Measurements from ENCODE around the gene TMEM30B. TPM values are rescaled to one million over a fixed set of nuclear protein-coding genes. Genes with fewer than 3 reads are reported as not detected.

The TMEM30B gene
- total RNA-seq, 6 donors from 2014 or later, result 15.7 to 59.7 (median 26.4) TPM

DNA sequence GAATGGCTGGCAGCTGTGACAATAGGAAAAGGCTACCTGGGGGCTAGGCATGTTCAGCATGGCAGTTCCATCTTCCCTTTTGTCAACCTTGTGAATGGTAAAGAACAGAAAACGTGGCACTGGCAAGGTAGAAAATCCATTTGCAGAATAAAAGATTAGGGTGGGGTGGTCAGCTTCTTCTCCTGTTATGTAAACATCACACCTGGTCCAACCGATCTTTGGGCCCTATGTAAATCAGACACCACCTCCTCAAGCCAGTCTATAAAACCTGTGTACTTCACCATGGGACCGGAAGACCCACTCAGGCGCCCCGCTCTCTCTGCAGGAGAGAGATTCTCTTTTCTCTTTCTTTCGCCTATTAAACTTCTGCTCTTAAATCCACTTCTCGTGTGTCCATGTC, 19.6 kb upstream of the TMEM30B start:
- no peak for ATAC-seq (ENCODE audit: low FRiP score in 2 of 2)
- no peak overlapping the region for H3K4me3 ChIP-seq
- TF ChIP-seq, protein P1, sequence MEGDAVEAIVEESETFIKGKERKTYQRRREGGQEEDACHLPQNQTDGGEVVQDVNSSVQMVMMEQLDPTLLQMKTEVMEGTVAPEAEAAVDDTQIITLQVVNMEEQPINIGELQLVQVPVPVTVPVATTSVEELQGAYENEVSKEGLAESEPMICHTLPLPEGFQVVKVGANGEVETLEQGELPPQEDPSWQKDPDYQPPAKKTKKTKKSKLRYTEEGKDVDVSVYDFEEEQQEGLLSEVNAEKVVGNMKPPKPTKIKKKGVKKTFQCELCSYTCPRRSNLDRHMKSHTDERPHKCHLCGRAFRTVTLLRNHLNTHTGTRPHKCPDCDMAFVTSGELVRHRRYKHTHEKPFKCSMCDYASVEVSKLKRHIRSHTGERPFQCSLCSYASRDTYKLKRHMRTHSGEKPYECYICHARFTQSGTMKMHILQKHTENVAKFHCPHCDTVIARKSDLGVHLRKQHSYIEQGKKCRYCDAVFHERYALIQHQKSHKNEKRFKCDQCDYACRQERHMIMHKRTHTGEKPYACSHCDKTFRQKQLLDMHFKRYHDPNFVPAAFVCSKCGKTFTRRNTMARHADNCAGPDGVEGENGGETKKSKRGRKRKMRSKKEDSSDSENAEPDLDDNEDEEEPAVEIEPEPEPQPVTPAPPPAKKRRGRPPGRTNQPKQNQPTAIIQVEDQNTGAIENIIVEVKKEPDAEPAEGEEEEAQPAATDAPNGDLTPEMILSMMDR (IDR thresholded peaks at IDR 0.05), result no peak
- TF ChIP-seq EP300 (IDR thresholded peaks at IDR 0.05) (no peak), POLR2AphosphoS5 (IDR thresholded peaks at IDR 0.05) (no peak), POLR2A (IDR thresholded peaks at IDR 0.05) (no peak)
- H3K9me3 ChIP-seq, result no peaks in the 10 kb centered on the region
- peaks cover 0 to 7% (median 2%) of the 10 kb centered on the region in 4 donors for H3K4me1 ChIP-seq
- no peaks in the 10 kb centered on the region for H3K36me3 ChIP-seq
- no peak overlapping the region for H3K27ac ChIP-seq
- H3K27me3 ChIP-seq, result no peaks in the 10 kb centered on the region
- no peak for DNase-seq
- WGBS, 2 donors, result 93 to 96% methylated on average over 7 of the region's 7 CpGs

DNA sequence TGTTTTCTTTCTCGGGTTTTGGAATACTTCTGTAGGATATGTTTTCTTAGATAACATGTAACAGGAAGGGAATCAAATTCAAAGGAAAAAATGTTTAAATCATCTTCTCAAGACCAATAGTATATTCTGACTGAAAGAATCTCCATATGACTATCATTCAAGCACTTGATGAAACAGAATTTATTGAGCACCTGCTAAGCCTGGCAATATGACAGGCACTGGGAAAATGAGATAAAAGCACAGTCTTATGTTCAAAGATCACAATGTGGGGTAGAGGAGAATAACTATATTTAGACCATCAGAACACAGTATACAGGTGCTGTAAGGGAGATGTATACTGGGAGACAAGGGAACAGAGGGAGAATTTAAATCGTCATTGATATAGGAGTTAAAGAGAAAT, 19.1 kb upstream of the TMEM30B start:
- no peaks in the 10 kb centered on the region for H3K9me3 ChIP-seq
- H3K36me3 ChIP-seq, result no peaks in the 10 kb centered on the region
- TF ChIP-seq, protein P1 (IDR thresholded peaks at IDR 0.05), result no peak
- TF ChIP-seq POLR2AphosphoS5 (IDR thresholded peaks at IDR 0.05) (no peak), POLR2A (IDR thresholded peaks at IDR 0.05) (no peak), EP300 (IDR thresholded peaks at IDR 0.05) (no peak)
- H3K4me1 ChIP-seq, result peaks cover 0 to 7% (median 2%) of the 10 kb centered on the region in 4 donors
- no peak for DNase-seq
- 21 to 31% methylated on average over 2 of the region's 2 CpGs for WGBS, 2 donors
- no peak overlapping the region for H3K27ac ChIP-seq
- no peaks in the 10 kb centered on the region for H3K27me3 ChIP-seq
- ATAC-seq (ENCODE audit: low FRiP score in 2 of 2), result no peak
- no peak overlapping the region for H3K4me3 ChIP-seq

DNA sequence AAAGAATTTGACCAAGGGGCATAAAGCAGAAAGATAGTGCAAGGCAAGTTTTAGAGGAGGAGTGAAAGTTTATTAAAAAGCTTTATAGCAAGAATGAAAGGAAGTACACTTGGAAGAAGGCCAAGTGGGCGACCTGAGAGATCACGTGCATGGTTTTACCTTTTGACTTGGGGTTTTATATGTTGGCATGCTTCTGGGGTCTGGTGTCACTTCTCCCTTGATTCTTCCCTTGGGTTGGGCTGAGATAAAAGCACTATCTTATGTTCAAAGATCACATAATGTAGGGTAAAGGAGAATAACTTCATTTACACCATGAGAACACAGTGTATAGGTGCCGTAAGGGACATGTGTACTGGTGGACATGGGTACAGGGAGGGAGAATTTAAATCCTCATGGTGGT, 17.7 kb upstream of the TMEM30B start:
- H3K4me3 ChIP-seq, result no peak overlapping the region
- H3K36me3 ChIP-seq, result no peaks in the 10 kb centered on the region
- ATAC-seq (ENCODE audit: low FRiP score in 2 of 2) (no peak), DNase-seq (no peak)
- 42 to 45% methylated on average over 3 of the region's 3 CpGs for WGBS, 2 donors
- peaks cover 0 to 7% (median 2%) of the 10 kb centered on the region in 4 donors for H3K4me1 ChIP-seq
- no peak for TF ChIP-seq POLR2AphosphoS5 (IDR thresholded peaks at IDR 0.05)
- no peaks in the 10 kb centered on the region for H3K9me3 ChIP-seq
- H3K27ac ChIP-seq, result no peak overlapping the region
- H3K27me3 ChIP-seq, result no peaks in the 10 kb centered on the region

DNA sequence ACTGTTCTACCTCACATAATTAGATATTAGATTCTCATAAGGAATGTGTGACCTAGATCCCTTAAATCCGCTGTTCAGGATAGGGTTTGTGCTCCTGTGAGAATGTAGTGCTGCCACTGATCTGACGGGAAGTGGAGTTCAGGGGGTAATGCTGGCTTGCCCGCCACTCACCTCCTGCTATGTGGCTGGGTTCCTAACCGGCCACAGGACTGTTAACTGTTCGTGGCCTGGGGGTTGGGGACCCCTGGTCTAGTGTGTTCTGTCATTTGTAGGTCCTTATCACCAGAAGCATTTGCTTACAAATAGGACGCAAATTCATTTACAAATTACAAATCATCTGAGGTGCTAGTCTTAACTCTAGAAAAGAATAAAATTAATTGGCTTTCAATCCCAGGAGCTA, 16.4 kb upstream of the TMEM30B start:
- ATAC-seq (ENCODE audit: low FRiP score in 2 of 2) (peak in 1 of 2 donors; percentile 26), DNase-seq (no peak)
- Histone ChIP-seq H3K4me3 (no peak overlapping the region), H3K27me3 (no peaks in the 10 kb centered on the region), H3K27ac (no peak overlapping the region), H3K36me3 (no peaks in the 10 kb centered on the region), H3K4me1 (peaks cover 0 to 7% (median 2%) of the 10 kb centered on the region in 4 donors), H3K9me3 (no peaks in the 10 kb centered on the region)
- 70 to 79% methylated on average over 6 of the region's 6 CpGs for WGBS, 2 donors
- TF ChIP-seq, protein P1 (IDR thresholded peaks at IDR 0.05), result no peak
- no peak for TF ChIP-seq POLR2AphosphoS5 (IDR thresholded peaks at IDR 0.05)
- no peak for TF ChIP-seq EP300 (IDR thresholded peaks at IDR 0.05)
- no peak for TF ChIP-seq POLR2A (IDR thresholded peaks at IDR 0.05)

DNA sequence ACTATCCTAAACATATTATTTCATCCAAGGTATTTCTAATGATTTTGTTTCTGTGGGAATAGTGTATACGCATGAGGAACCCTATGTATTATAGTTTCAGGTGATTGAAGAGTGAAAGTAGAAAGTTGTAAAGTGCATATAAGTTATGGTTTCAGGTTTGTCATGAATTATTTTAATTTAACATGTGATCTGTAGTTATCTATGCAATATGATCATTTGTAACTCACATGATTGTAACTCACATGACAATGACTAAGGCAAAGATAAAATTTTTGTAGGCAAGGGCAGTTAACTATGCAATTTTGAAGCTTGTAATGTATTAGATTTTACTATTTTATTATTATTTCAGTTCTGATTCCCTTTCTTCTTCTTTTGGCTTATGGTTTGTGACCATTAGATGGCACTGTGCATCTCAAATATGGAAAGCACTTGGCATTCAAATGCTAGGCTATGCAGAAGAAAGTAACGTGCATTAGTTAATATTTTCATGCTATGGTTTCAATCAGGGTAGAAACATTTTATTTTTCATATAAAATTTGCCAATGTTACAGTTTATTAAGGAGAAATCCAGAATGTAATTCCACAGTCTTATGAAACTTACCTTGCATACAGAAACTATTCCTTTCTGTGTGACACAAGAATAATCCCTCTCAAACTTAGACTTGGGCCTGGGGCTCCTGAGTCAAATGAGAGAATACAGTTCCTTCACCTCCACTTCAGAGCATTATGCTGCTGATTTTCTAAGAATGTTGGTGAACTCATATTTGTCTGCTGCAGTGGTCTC, 15.8 kb upstream of the TMEM30B start:
- ATAC-seq (ENCODE audit: low FRiP score in 2 of 2), result peak in 1 of 2 donors; percentile 66
- Histone ChIP-seq H3K9me3 (no peaks in the 10 kb centered on the region), H3K4me3 (no peak overlapping the region), H3K36me3 (no peaks in the 10 kb centered on the region), H3K4me1 (peaks cover 0 to 7% (median 2%) of the 10 kb centered on the region in 4 donors), H3K27me3 (no peaks in the 10 kb centered on the region), H3K27ac (no peak overlapping the region)
- TF ChIP-seq, protein P1 (IDR thresholded peaks at IDR 0.05), result peak; percentile 30 to 63 (median 52)
- TF ChIP-seq POLR2AphosphoS5 (IDR thresholded peaks at IDR 0.05), result no peak
- WGBS, 2 donors, result 34 to 36% methylated on average over 2 of the region's 2 CpGs
- DNase-seq, result no peak
